Uterus (tissue), 4 donors: ENCODE results near the gene HMGXB3. TPM values are rescaled to one million over a fixed set of nuclear protein-coding genes. Genes with fewer than 3 reads are reported as not detected.
"Not testable (repeated sequence)": the region's sequence is repeated elsewhere in the genome, so short reads cannot be mapped to it uniquely, and the experiment has no call there.

Experiments used
- DNase-seq, 2 donors: peaks; one replicate each; pipeline ENCODE4 v3.0.0-alpha.2; 2019 to 2020
- H3K27ac ChIP-seq, 2 donors: fragments of 200-600 bp; sonication (generic); 1 replicate in 1 of 2; 2 replicates in 1 of 2; pipeline ENCODE4 v1.5.1; 2016 to 2018
- H3K27me3 ChIP-seq, 2 donors: fragments of 200-600 bp; sonication (generic); one replicate each; pipeline ENCODE4 v1.5.1; 2018 to 2019; ENCODE audit warnings: control low read depth in 1 of 2
- H3K36me3 ChIP-seq, 2 donors: fragments of 200-600 bp; sonication (generic); one replicate each; pipeline ENCODE4 v1.5.1; 2019; ENCODE audit warnings: control low read depth in 1 of 2
- H3K4me1 ChIP-seq, 2 donors: fragments of 200-600 bp; sonication (generic); one replicate each; pipeline ENCODE4 v1.5.1; 2018 to 2019; ENCODE audit warnings: control low read depth in 1 of 2
- H3K4me3 ChIP-seq, 2 donors: fragments of 200-600 bp; sonication (generic); 1 replicate in 1 of 2; 2 replicates in 1 of 2; pipeline ENCODE4 v1.5.1; 2018 to 2019; ENCODE audit warnings: mild to moderate bottlenecking in 1 of 2
- H3K9me3 ChIP-seq, 2 donors: fragments of 200-600 bp; sonication (generic); one replicate each; pipeline ENCODE4 v1.5.1; 2019; ENCODE audit warnings: control low read depth in 1 of 2
- CTCF ChIP-seq, 4 experiments: fragments of 200-600 bp in 2 of 4; fragments of 450-650 bp in 2 of 4; sonication (generic) in 2 of 4; IDR thresholded peaks; one replicate each; pipeline ENCODE4 v1.5.1; 2016 to 2019; ENCODE audit warnings: antibody characterized with exemption in 4 of 4, mild to moderate bottlenecking in 2 of 4, moderate library complexity in 1 of 4
- POLR2A ChIP-seq, 2 donors: fragments of 450-650 bp; IDR thresholded peaks; one replicate each; pipeline ENCODE4 v1.6.1; 2016; ENCODE audit warnings: antibody characterized with exemption in 2 of 2, mild to moderate bottlenecking in 1 of 2, moderate library complexity in 1 of 2
- intact Hi-C: fragments of 100-400 bp; cut with DNase I; formaldehyde crosslinking; loops from one replicate; pipeline ENCODE4 v1.15.1; 2023; ENCODE audit warnings: low total_unique reads
- total RNA-seq, 4 donors: library from RNA; depleted of rRNA in 3 of 4; stranded (reverse); fragments of >200 nt in 3 of 4; gene quantifications; one replicate each; pipeline versions ENCODE4 v1.1.0 to v1.2.4, GENCODE V29; 2014 to 2023
- donor health status: DM: yes; HTN: yes; CAD: no.

The HMGXB3 gene
- total RNA-seq, 4 donors from 2014 or later = 19.0 to 43.4 (median 30.2) TPM

DNA sequence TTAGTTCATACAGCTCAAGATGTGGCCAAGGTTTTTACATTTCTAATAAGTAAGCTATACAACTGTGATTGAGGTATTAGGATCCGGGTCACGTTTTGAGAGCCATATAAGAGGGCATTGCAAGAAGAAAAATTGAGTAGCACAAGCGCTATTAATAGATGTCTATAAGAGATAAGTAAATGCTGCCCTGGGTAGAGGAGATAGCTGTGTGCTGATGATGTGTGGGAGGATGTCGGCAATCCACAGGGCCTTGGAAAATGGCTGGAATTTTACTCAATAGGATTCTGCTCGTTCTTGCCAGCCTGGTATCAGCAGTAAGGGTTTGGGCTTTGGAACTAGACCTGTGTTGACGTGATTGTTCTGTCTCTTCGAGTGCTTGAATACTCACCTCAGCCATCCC is 44.2 kb downstream of the HMGXB3 start:
- H3K9me3 ChIP-seq = no peaks in the 10 kb centered on the region
- H3K36me3 ChIP-seq = no peaks in the 10 kb centered on the region
- DNase-seq = no peak
- H3K27ac ChIP-seq = no peak overlapping the region
- H3K27me3 ChIP-seq = no peaks in the 10 kb centered on the region
- intact Hi-C loops = no loop called here
- no peak overlapping the region for H3K4me3 ChIP-seq
- TF ChIP-seq POLR2A (IDR thresholded peaks at IDR 0.05) = no peak
- no peak for TF ChIP-seq CTCF (IDR thresholded peaks at IDR 0.05)
- peaks cover 9 to 13% of the 10 kb centered on the region in 2 donors for H3K4me1 ChIP-seq

GRCh38 chr5:150045549-150045948 is 45.0 kb downstream of the HMGXB3 start:
- H3K27ac ChIP-seq = no peak overlapping the region
- no peaks in the 10 kb centered on the region for H3K27me3 ChIP-seq
- intact Hi-C loops = no loop called here
- DNase-seq = no peak
- H3K9me3 ChIP-seq = no peaks in the 10 kb centered on the region
- TF ChIP-seq CTCF (IDR thresholded peaks at IDR 0.05) (no peak), POLR2A (IDR thresholded peaks at IDR 0.05) (no peak)
- H3K36me3 ChIP-seq = no peaks in the 10 kb centered on the region
- H3K4me3 ChIP-seq = no peak overlapping the region
- peaks cover 9 to 13% of the 10 kb centered on the region in 2 donors for H3K4me1 ChIP-seq

DNA sequence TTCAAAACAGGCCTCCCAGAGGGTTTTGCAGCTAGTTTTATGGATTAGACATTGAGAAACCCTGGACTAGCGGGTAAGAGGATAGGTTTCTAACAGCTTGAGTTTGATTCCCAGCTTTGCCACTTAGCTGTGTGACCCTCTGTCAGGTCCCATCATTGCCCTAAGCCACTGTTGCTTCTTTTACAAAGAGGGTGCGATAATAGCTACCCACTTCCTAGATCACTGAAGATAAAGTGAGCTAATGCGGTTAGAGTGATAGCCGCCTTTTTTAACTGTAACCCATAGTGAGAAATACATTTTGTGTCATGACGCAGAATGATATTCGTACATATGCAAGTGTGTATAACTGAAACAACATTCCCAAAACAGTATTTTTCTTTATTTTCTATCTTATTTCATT is 45.5 kb downstream of the HMGXB3 start:
- TF ChIP-seq POLR2A (IDR thresholded peaks at IDR 0.05) = no peak
- no peak for TF ChIP-seq CTCF (IDR thresholded peaks at IDR 0.05)
- H3K4me1 ChIP-seq = peaks cover 9 to 13% of the 10 kb centered on the region in 2 donors
- H3K27me3 ChIP-seq = no peaks in the 10 kb centered on the region
- H3K9me3 ChIP-seq = no peaks in the 10 kb centered on the region
- no peaks in the 10 kb centered on the region for H3K36me3 ChIP-seq
- H3K27ac ChIP-seq = no peak overlapping the region
- no peak for DNase-seq
- H3K4me3 ChIP-seq = no peak overlapping the region
- intact Hi-C loops = no loop called here

- intact Hi-C loops = loop anchor here (10.0 kb wide), 1 partner anchor 55 kb away; no protein-coding TSS in a partner anchor
- not testable (repeated sequence) for DNase-seq, H3K27ac ChIP-seq, H3K9me3 ChIP-seq, H3K4me3 ChIP-seq, H3K27me3 ChIP-seq, H3K4me1 ChIP-seq, H3K36me3 ChIP-seq
These were observed 49.8 kb downstream of the HMGXB3 start for GRCh38 chr5:150050172-150050811.

- no peak overlapping the region for H3K27ac ChIP-seq
- intact Hi-C loops = loop anchor here (10.0 kb wide), 1 partner anchor 53 kb away; no protein-coding TSS in a partner anchor
- no peak for DNase-seq
- no peak overlapping the region for H3K4me3 ChIP-seq
- H3K4me1 ChIP-seq = no peaks in the 10 kb centered on the region
- H3K36me3 ChIP-seq = no peaks in the 10 kb centered on the region
- no peaks in the 10 kb centered on the region for H3K9me3 ChIP-seq
- H3K27me3 ChIP-seq = no peaks in the 10 kb centered on the region
- no peak for TF ChIP-seq POLR2A (IDR thresholded peaks at IDR 0.05)
- TF ChIP-seq CTCF (IDR thresholded peaks at IDR 0.05) = no peak
These were observed 51.2 kb downstream of the HMGXB3 start for GRCh38 chr5:150051657-150052195.
